HL-60 (cell line): ENCODE measurements around the gene CTRB1.

ENCODE experiments used
- GABPA ChIP-seq: IDR thresholded peaks from 2 replicates; pipeline ENCODE4 v1.6.1; 2012; ENCODE audit warnings: low read depth
- POLR2AphosphoS5 ChIP-seq: IDR thresholded peaks from 2 replicates; pipeline ENCODE4 v1.6.1; 2012; ENCODE audit warnings: low read depth
- REST ChIP-seq: IDR thresholded peaks from 2 replicates; pipeline ENCODE4 v1.6.1; 2012; ENCODE audit warnings: low read depth; ENCODE audit not compliant: insufficient replicate concordance
- SPI1 ChIP-seq: IDR thresholded peaks from 2 replicates; pipeline ENCODE4 v1.6.1; 2012; ENCODE audit warnings: low read depth, mild to moderate bottlenecking, borderline replicate concordance
- TF ChIP-seq, protein P1 (sequence below): IDR thresholded peaks from one replicate; pipeline ENCODE4 v1.5.1; 2011; ENCODE audit warnings: low read length, control low read depth, inconsistent platforms; ENCODE audit not compliant: insufficient read depth

GRCh38 chr16:75203667-75204409 lies 14.9 kb upstream of the CTRB1 start:
- TF ChIP-seq, protein P1, sequence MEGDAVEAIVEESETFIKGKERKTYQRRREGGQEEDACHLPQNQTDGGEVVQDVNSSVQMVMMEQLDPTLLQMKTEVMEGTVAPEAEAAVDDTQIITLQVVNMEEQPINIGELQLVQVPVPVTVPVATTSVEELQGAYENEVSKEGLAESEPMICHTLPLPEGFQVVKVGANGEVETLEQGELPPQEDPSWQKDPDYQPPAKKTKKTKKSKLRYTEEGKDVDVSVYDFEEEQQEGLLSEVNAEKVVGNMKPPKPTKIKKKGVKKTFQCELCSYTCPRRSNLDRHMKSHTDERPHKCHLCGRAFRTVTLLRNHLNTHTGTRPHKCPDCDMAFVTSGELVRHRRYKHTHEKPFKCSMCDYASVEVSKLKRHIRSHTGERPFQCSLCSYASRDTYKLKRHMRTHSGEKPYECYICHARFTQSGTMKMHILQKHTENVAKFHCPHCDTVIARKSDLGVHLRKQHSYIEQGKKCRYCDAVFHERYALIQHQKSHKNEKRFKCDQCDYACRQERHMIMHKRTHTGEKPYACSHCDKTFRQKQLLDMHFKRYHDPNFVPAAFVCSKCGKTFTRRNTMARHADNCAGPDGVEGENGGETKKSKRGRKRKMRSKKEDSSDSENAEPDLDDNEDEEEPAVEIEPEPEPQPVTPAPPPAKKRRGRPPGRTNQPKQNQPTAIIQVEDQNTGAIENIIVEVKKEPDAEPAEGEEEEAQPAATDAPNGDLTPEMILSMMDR: no peak
- TF ChIP-seq POLR2AphosphoS5 (no peak), SPI1 (no peak), REST (no peak), GABPA (no peak)
